ENCODE measurements around the gene SLC17A4. TPM values are rescaled to one million over a fixed set of nuclear protein-coding genes. Genes with fewer than 3 reads are reported as not detected.

The SLC17A4 gene
- total and polyA plus RNA-seq, 2 donors, result 0.02 TPM; not detected in 1

GRCh38 chr6:25757936-25758642 lies 3.5 kb downstream of the SLC17A4 start:
- no peaks in the 10 kb centered on the region for H3K9me3 ChIP-seq (ENCODE audit: control insufficient read depth in 2 of 2, insufficient read depth in 1 of 2, low read length in 1 of 2)
- H3K4me3 ChIP-seq (ENCODE audit: low read length in 2 of 2), result no peak overlapping the region
- WGBS, result 80% methylated on average over 6 of the region's 6 CpGs
- no peaks in the 10 kb centered on the region for H3K36me3 ChIP-seq (ENCODE audit: control insufficient read depth in 2 of 2, insufficient read depth in 2 of 2, low read length in 1 of 2)
- no peaks in the 10 kb centered on the region for H3K27me3 ChIP-seq (ENCODE audit: control insufficient read depth in 2 of 2, insufficient read depth in 1 of 2, low read length in 1 of 2)
- no peaks in the 10 kb centered on the region for H3K4me1 ChIP-seq (ENCODE audit: control insufficient read depth in 2 of 2, insufficient read depth in 2 of 2, low read length in 2 of 2)
- no peak overlapping the region for H3K27ac ChIP-seq (ENCODE audit: low read depth in 1 of 2, low read length in 1 of 2)
- DNase-seq (ENCODE audit: low read depth in 6 of 9, low spot score in 9 of 9), result no peak

GRCh38 chr6:25764611-25765010 lies 10.1 kb downstream of the SLC17A4 start:
- Histone ChIP-seq H3K4me1 (ENCODE audit: control insufficient read depth in 2 of 2, insufficient read depth in 2 of 2, low read length in 2 of 2) (no peaks in the 10 kb centered on the region), H3K9me3 (ENCODE audit: control insufficient read depth in 2 of 2, insufficient read depth in 1 of 2, low read length in 1 of 2) (no peaks in the 10 kb centered on the region), H3K27me3 (ENCODE audit: control insufficient read depth in 2 of 2, insufficient read depth in 1 of 2, low read length in 1 of 2) (no peaks in the 10 kb centered on the region), H3K27ac (ENCODE audit: low read depth in 1 of 2, low read length in 1 of 2) (no peak overlapping the region), H3K36me3 (ENCODE audit: control insufficient read depth in 2 of 2, insufficient read depth in 2 of 2, low read length in 1 of 2) (no peaks in the 10 kb centered on the region), H3K4me3 (ENCODE audit: low read length in 2 of 2) (no peak overlapping the region)
- WGBS, result 100% methylated on average over 2 of the region's 2 CpGs
- DNase-seq (ENCODE audit: low read depth in 6 of 9, low spot score in 9 of 9), result no peak

GRCh38 chr6:25768566-25768965 lies 14.0 kb downstream of the SLC17A4 start:
- WGBS, result 100% methylated on average over 1 of the region's 1 CpG

GRCh38 chr6:25769983-25770382 lies 15.4 kb downstream of the SLC17A4 start:
- Histone ChIP-seq H3K4me1 (ENCODE audit: control insufficient read depth in 2 of 2, insufficient read depth in 2 of 2, low read length in 2 of 2) (no peaks in the 10 kb centered on the region), H3K27me3 (ENCODE audit: control insufficient read depth in 2 of 2, insufficient read depth in 1 of 2, low read length in 1 of 2) (no peaks in the 10 kb centered on the region), H3K4me3 (ENCODE audit: low read length in 2 of 2) (no peak overlapping the region), H3K9me3 (ENCODE audit: control insufficient read depth in 2 of 2, insufficient read depth in 1 of 2, low read length in 1 of 2) (no peaks in the 10 kb centered on the region), H3K36me3 (ENCODE audit: control insufficient read depth in 2 of 2, insufficient read depth in 2 of 2, low read length in 1 of 2) (no peaks in the 10 kb centered on the region), H3K27ac (ENCODE audit: low read depth in 1 of 2, low read length in 1 of 2) (no peak overlapping the region)
- no peak for DNase-seq (ENCODE audit: low read depth in 6 of 9, low spot score in 9 of 9)
- WGBS, result over 99% methylated on average over 2 of the region's 2 CpGs

More at GRCh38 chr6:25768566-25768965, 14.0 kb downstream of the SLC17A4 start:
- no peaks in the 10 kb centered on the region for H3K27me3 ChIP-seq (ENCODE audit: control insufficient read depth in 2 of 2, insufficient read depth in 1 of 2, low read length in 1 of 2)
- no peak overlapping the region for H3K4me3 ChIP-seq (ENCODE audit: low read length in 2 of 2)
- H3K27ac ChIP-seq (ENCODE audit: low read depth in 1 of 2, low read length in 1 of 2), result no peak overlapping the region
- H3K4me1 ChIP-seq (ENCODE audit: control insufficient read depth in 2 of 2, insufficient read depth in 2 of 2, low read length in 2 of 2), result no peaks in the 10 kb centered on the region
- no peak for DNase-seq (ENCODE audit: low read depth in 6 of 9, low spot score in 9 of 9)
- H3K36me3 ChIP-seq (ENCODE audit: control insufficient read depth in 2 of 2, insufficient read depth in 2 of 2, low read length in 1 of 2), result no peaks in the 10 kb centered on the region
- H3K9me3 ChIP-seq (ENCODE audit: control insufficient read depth in 2 of 2, insufficient read depth in 1 of 2, low read length in 1 of 2), result no peaks in the 10 kb centered on the region

- H3K4me1 ChIP-seq (ENCODE audit: control insufficient read depth in 2 of 2, insufficient read depth in 2 of 2, low read length in 2 of 2), result no peaks in the 10 kb centered on the region
- 91% methylated on average over 2 of the region's 2 CpGs for WGBS
Observed at GRCh38 chr6:25774120-25774715, 19.7 kb downstream of the SLC17A4 start.

GRCh38 chr6:25777031-25777430 lies 22.5 kb downstream of the SLC17A4 start:
- WGBS, result 76% methylated on average over 2 of the region's 2 CpGs
- H3K27me3 ChIP-seq (ENCODE audit: control insufficient read depth in 2 of 2, insufficient read depth in 1 of 2, low read length in 1 of 2), result no peaks in the 10 kb centered on the region

More at GRCh38 chr6:25774120-25774715, 19.7 kb downstream of the SLC17A4 start:
- no peak overlapping the region for H3K27ac ChIP-seq (ENCODE audit: low read depth in 1 of 2, low read length in 1 of 2)
- H3K4me3 ChIP-seq (ENCODE audit: low read length in 2 of 2), result no peak overlapping the region
- no peaks in the 10 kb centered on the region for H3K9me3 ChIP-seq (ENCODE audit: control insufficient read depth in 2 of 2, insufficient read depth in 1 of 2, low read length in 1 of 2)
- no peaks in the 10 kb centered on the region for H3K27me3 ChIP-seq (ENCODE audit: control insufficient read depth in 2 of 2, insufficient read depth in 1 of 2, low read length in 1 of 2)
- H3K36me3 ChIP-seq (ENCODE audit: control insufficient read depth in 2 of 2, insufficient read depth in 2 of 2, low read length in 1 of 2), result no peaks in the 10 kb centered on the region
- no peak for DNase-seq (ENCODE audit: low read depth in 6 of 9, low spot score in 9 of 9)

GRCh38 chr6:25777856-25778649 lies 23.5 kb downstream of the SLC17A4 start:
- Histone ChIP-seq H3K4me1 (ENCODE audit: control insufficient read depth in 2 of 2, insufficient read depth in 2 of 2, low read length in 2 of 2) (no peaks in the 10 kb centered on the region), H3K9me3 (ENCODE audit: control insufficient read depth in 2 of 2, insufficient read depth in 1 of 2, low read length in 1 of 2) (no peaks in the 10 kb centered on the region), H3K4me3 (ENCODE audit: low read length in 2 of 2) (no peak overlapping the region), H3K27me3 (ENCODE audit: control insufficient read depth in 2 of 2, insufficient read depth in 1 of 2, low read length in 1 of 2) (no peaks in the 10 kb centered on the region), H3K36me3 (ENCODE audit: control insufficient read depth in 2 of 2, insufficient read depth in 2 of 2, low read length in 1 of 2) (no peaks in the 10 kb centered on the region), H3K27ac (ENCODE audit: low read depth in 1 of 2, low read length in 1 of 2) (no peak overlapping the region)
- 93% methylated on average over 4 of the region's 4 CpGs for WGBS
- no peak for DNase-seq (ENCODE audit: low read depth in 6 of 9, low spot score in 9 of 9)

More at GRCh38 chr6:25777031-25777430, 22.5 kb downstream of the SLC17A4 start:
- no peaks in the 10 kb centered on the region for H3K36me3 ChIP-seq (ENCODE audit: control insufficient read depth in 2 of 2, insufficient read depth in 2 of 2, low read length in 1 of 2)
- no peaks in the 10 kb centered on the region for H3K9me3 ChIP-seq (ENCODE audit: control insufficient read depth in 2 of 2, insufficient read depth in 1 of 2, low read length in 1 of 2)
- no peak overlapping the region for H3K27ac ChIP-seq (ENCODE audit: low read depth in 1 of 2, low read length in 1 of 2)
- no peaks in the 10 kb centered on the region for H3K4me1 ChIP-seq (ENCODE audit: control insufficient read depth in 2 of 2, insufficient read depth in 2 of 2, low read length in 2 of 2)
- no peak for DNase-seq (ENCODE audit: low read depth in 6 of 9, low spot score in 9 of 9)
- no peak overlapping the region for H3K4me3 ChIP-seq (ENCODE audit: low read length in 2 of 2)

GRCh38 chr6:25781134-25781533 lies 26.6 kb downstream of the SLC17A4 start:
- no peaks in the 10 kb centered on the region for H3K9me3 ChIP-seq (ENCODE audit: control insufficient read depth in 2 of 2, insufficient read depth in 1 of 2, low read length in 1 of 2)
- no peaks in the 10 kb centered on the region for H3K27me3 ChIP-seq (ENCODE audit: control insufficient read depth in 2 of 2, insufficient read depth in 1 of 2, low read length in 1 of 2)
- H3K27ac ChIP-seq (ENCODE audit: low read depth in 1 of 2, low read length in 1 of 2), result no peak overlapping the region
- H3K4me1 ChIP-seq (ENCODE audit: control insufficient read depth in 2 of 2, insufficient read depth in 2 of 2, low read length in 2 of 2), result no peaks in the 10 kb centered on the region
- WGBS, result 94% methylated on average over 1 of the region's 1 CpG
- H3K36me3 ChIP-seq (ENCODE audit: control insufficient read depth in 2 of 2, insufficient read depth in 2 of 2, low read length in 1 of 2), result no peaks in the 10 kb centered on the region
- no peak for DNase-seq (ENCODE audit: low read depth in 6 of 9, low spot score in 9 of 9)
- no peak overlapping the region for H3K4me3 ChIP-seq (ENCODE audit: low read length in 2 of 2)

GRCh38 chr6:25787428-25787827 lies 32.9 kb downstream of the SLC17A4 start:
- no peaks in the 10 kb centered on the region for H3K36me3 ChIP-seq (ENCODE audit: control insufficient read depth in 2 of 2, insufficient read depth in 2 of 2, low read length in 1 of 2)
- no peak overlapping the region for H3K27ac ChIP-seq (ENCODE audit: low read depth in 1 of 2, low read length in 1 of 2)
- no peaks in the 10 kb centered on the region for H3K4me1 ChIP-seq (ENCODE audit: control insufficient read depth in 2 of 2, insufficient read depth in 2 of 2, low read length in 2 of 2)
- no peaks in the 10 kb centered on the region for H3K27me3 ChIP-seq (ENCODE audit: control insufficient read depth in 2 of 2, insufficient read depth in 1 of 2, low read length in 1 of 2)
- no peak for DNase-seq (ENCODE audit: low read depth in 6 of 9, low spot score in 9 of 9)
- H3K4me3 ChIP-seq (ENCODE audit: low read length in 2 of 2), result no peak overlapping the region
- 96% methylated on average over 2 of the region's 2 CpGs for WGBS
- no peaks in the 10 kb centered on the region for H3K9me3 ChIP-seq (ENCODE audit: control insufficient read depth in 2 of 2, insufficient read depth in 1 of 2, low read length in 1 of 2)
